GM12874 (cell line): ENCODE measurements around the gene EIF1AY.

Experiments
- CTCF ChIP-seq: IDR thresholded peaks from 2 replicates; pipeline ENCODE4 v1.5.1; 2011; ENCODE audit warnings: low read depth, mild to moderate bottlenecking, control low read depth, low read length, moderate library complexity; ENCODE audit not compliant: insufficient read depth

EIF1AY gene

GRCh38 chrY:20551840-20552239 lies 23.7 kb upstream of the EIF1AY start:
- TF ChIP-seq CTCF: no peak

GRCh38 chrY:20555820-20556219 lies 19.8 kb upstream of the EIF1AY start:
- TF ChIP-seq CTCF: no peak

- 0 out of 2 replicates have a peak, but pooled peaks have one; percentile 9 for TF ChIP-seq CTCF
These were observed 16.9 kb upstream of the EIF1AY start for GRCh38 chrY:20558677-20559076.

- no peak for TF ChIP-seq CTCF
These were observed 15.6 kb upstream of the EIF1AY start for GRCh38 chrY:20559873-20560512.

GRCh38 chrY:20571306-20571705 lies 4.3 kb upstream of the EIF1AY start:
- TF ChIP-seq CTCF: no peak

- 0 out of 2 replicates have a peak, but pooled peaks have one; percentile 6 for TF ChIP-seq CTCF
These were observed 930 bp downstream of the EIF1AY start for GRCh38 chrY:20576506-20576905.

GRCh38 chrY:20578206-20578605 lies 2.6 kb downstream of the EIF1AY start:
- TF ChIP-seq CTCF: no peak
